Measurements from ENCODE around the gene PRKAG1.

Gene PRKAG1

DNA sequence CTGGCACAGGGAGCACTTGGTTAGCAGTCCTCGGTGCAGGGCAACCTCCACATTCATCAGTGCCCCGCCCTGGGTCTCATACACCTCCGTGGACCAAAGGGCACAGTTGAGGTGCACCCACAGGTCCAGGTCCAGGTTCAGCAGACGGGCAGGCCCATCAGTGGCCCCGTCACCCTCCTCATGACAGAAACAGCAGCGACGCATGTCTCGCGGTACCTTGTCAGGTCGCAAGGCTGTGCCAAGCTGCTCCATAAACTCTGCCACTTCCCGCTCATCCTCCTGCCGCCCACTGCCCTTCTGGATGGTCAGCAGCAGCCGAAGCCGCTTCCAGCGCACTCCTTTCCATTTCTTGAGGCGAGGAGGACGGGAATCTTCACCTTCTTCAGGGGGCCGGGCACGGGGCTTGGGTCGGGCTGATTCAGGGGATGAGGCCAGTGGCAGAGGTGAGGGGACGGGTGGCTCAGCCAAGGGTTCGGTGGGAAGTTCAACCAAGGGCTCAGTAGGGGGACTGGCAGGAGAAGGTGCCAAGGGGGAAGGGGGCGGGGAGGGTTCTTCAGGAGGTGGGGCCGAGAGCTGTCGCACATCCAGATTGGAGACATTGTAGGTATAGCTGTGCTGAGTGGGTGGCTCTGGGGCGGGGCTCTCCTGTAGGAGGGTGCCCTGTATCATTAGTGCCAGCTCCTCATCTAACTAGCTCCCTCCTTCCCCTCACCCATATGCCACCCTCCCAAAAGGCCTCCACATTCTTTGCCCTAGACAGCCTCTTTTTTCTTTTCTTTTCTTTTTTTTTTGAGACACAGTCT is 8.3 kb upstream of the PRKAG1 start:
- peaks cover 7% of the 10 kb centered on the region; the same call in 1 of the 2 replicates for H3K36me3 ChIP-seq (ENCODE audit: insufficient read depth)
- no peaks in the 10 kb centered on the region for H3K79me2 ChIP-seq (ENCODE audit: insufficient read depth, low read depth)
- no peak overlapping the region for H3K9ac ChIP-seq
- H2AFZ ChIP-seq (ENCODE audit: low read depth), result no peak overlapping the region
- no peak overlapping the region for H3K27ac ChIP-seq
- H4K20me1 ChIP-seq (ENCODE audit: insufficient read depth), result no peaks in the 10 kb centered on the region
- H3K27me3 ChIP-seq (ENCODE audit: insufficient read depth, low read depth), result no peaks in the 10 kb centered on the region
- H3K4me3 ChIP-seq (IDR thresholded peaks at IDR 0.05; ENCODE audit: insufficient read depth, low read depth, low read length), result no peak overlapping the region
- no peaks in the 10 kb centered on the region for H3K4me1 ChIP-seq (ENCODE audit: low read depth, poor library complexity, severe bottlenecking)
- H3K4me2 ChIP-seq, result no peak overlapping the region
- TF ChIP-seq, protein P1, sequence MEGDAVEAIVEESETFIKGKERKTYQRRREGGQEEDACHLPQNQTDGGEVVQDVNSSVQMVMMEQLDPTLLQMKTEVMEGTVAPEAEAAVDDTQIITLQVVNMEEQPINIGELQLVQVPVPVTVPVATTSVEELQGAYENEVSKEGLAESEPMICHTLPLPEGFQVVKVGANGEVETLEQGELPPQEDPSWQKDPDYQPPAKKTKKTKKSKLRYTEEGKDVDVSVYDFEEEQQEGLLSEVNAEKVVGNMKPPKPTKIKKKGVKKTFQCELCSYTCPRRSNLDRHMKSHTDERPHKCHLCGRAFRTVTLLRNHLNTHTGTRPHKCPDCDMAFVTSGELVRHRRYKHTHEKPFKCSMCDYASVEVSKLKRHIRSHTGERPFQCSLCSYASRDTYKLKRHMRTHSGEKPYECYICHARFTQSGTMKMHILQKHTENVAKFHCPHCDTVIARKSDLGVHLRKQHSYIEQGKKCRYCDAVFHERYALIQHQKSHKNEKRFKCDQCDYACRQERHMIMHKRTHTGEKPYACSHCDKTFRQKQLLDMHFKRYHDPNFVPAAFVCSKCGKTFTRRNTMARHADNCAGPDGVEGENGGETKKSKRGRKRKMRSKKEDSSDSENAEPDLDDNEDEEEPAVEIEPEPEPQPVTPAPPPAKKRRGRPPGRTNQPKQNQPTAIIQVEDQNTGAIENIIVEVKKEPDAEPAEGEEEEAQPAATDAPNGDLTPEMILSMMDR (conservative IDR thresholded peaks at IDR 0.05; ENCODE audit: low read depth, low read length), result no peak

DNA sequence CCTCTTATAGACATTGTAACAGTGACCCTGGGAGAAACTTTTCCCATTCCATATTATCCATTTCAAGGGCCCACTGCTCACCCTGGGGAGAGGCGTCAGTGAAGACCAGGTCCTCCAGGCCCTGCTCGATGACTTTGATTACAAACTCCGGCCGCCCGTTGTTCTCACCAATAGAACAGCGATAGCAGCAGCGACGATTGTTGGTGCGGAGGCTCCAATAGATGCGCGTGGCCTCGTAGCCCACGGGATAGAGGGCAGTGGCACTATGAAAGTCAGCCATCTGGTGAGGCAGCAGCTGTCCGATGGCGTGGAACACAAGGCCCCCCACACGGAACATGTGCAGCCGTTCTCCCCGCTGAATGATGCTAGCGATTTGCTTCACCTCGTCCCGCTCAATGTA is 7.5 kb upstream of the PRKAG1 start:
- Histone ChIP-seq H3K79me2 (ENCODE audit: insufficient read depth, low read depth) (no peaks in the 10 kb centered on the region), H3K36me3 (ENCODE audit: insufficient read depth) (peaks cover 7% of the 10 kb centered on the region; the same call in 1 of the 2 replicates), H3K9ac (no peak overlapping the region), H3K4me1 (ENCODE audit: low read depth, poor library complexity, severe bottlenecking) (no peaks in the 10 kb centered on the region), H3K27ac (no peak overlapping the region), H3K27me3 (ENCODE audit: insufficient read depth, low read depth) (no peaks in the 10 kb centered on the region), H3K4me3 (IDR thresholded peaks at IDR 0.05; ENCODE audit: insufficient read depth, low read depth, low read length) (no peak overlapping the region), H2AFZ (ENCODE audit: low read depth) (no peak overlapping the region), H3K4me2 (no peak overlapping the region), H4K20me1 (ENCODE audit: insufficient read depth) (no peaks in the 10 kb centered on the region)
- TF ChIP-seq, protein P1 (conservative IDR thresholded peaks at IDR 0.05; ENCODE audit: low read depth, low read length), result no peak

DNA sequence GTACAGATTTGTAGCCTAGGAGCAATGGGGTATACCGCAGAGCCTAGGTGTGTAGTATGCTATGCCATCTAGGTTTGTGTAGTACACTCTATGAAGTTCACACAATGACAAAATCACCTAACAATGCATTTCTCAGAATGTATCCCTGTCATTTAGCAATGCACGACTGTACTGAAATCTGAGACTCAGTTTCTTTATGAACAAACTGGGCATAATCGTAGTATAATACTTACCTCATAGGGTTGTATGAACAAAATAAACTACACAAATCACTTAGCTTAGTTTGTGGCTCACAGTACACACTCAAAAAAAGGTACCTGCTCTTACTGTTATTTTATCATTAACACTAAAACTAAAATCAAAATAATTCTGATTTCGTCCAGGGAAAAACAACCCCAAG is 6.9 kb upstream of the PRKAG1 start:
- Histone ChIP-seq H3K36me3 (ENCODE audit: insufficient read depth) (peaks cover 7% of the 10 kb centered on the region; the same call in 1 of the 2 replicates), H3K9ac (no peak overlapping the region), H3K4me2 (no peak overlapping the region), H3K79me2 (ENCODE audit: insufficient read depth, low read depth) (no peaks in the 10 kb centered on the region), H2AFZ (ENCODE audit: low read depth) (no peak overlapping the region), H3K27ac (no peak overlapping the region), H4K20me1 (ENCODE audit: insufficient read depth) (no peaks in the 10 kb centered on the region), H3K4me1 (ENCODE audit: low read depth, poor library complexity, severe bottlenecking) (no peaks in the 10 kb centered on the region), H3K27me3 (ENCODE audit: insufficient read depth, low read depth) (no peaks in the 10 kb centered on the region), H3K4me3 (IDR thresholded peaks at IDR 0.05; ENCODE audit: insufficient read depth, low read depth, low read length) (no peak overlapping the region)
- TF ChIP-seq, protein P1 (conservative IDR thresholded peaks at IDR 0.05; ENCODE audit: low read depth, low read length), result no peak

DNA sequence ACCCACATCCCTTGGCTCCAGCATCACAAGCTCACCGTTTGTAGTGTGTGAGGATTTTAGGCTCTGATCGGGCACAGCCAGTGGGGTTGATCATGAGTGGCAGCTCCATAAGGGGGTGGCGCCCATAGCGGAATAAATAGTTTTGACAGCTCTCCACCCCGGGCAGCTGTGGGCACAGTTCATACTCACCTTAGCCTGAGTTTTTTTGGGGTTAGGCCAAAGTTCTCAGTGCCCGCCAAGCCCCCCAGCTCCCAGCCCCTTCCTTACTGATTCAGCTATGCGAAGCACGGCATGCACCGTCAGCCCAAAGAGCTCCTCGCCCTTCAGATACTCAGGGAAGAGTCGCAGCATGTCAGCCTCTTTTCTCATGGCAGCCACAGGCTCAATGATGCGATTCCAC is 6.0 kb upstream of the PRKAG1 start:
- Histone ChIP-seq H2AFZ (ENCODE audit: low read depth) (no peak overlapping the region), H3K27ac (no peak overlapping the region), H3K79me2 (ENCODE audit: insufficient read depth, low read depth) (no peaks in the 10 kb centered on the region), H3K27me3 (ENCODE audit: insufficient read depth, low read depth) (no peaks in the 10 kb centered on the region), H3K4me2 (no peak overlapping the region), H3K4me3 (IDR thresholded peaks at IDR 0.05; ENCODE audit: insufficient read depth, low read depth, low read length) (no peak overlapping the region), H4K20me1 (ENCODE audit: insufficient read depth) (no peaks in the 10 kb centered on the region), H3K36me3 (ENCODE audit: insufficient read depth) (peaks cover 7% of the 10 kb centered on the region; the same call in 1 of the 2 replicates), H3K9ac (no peak overlapping the region), H3K4me1 (ENCODE audit: low read depth, poor library complexity, severe bottlenecking) (peaks cover 4% of the 10 kb centered on the region)
- TF ChIP-seq, protein P1 (conservative IDR thresholded peaks at IDR 0.05; ENCODE audit: low read depth, low read length), result no peak

Measured in KMS-11 (cell line).